Measurements from ENCODE around the gene AGTPBP1.

DNA sequence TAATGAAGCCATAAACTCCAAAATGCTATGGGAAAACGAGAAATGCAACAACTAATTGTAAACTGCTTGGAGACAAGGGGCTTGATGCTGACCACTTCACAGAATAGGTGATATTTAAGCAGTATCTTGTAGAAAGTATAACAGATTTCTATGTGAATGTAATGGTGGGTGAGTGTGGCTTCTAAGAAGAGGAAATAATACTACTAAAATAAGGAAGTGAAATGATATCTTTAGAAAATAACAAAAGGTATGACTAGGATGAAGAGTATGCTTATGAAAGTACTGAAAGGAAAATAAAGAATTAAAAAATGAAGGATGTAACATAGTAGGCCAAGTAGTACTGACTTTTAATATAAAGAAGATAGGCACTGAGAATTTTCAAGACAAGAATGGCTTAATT, 94.2 kb downstream of the AGTPBP1 start:
- TF ChIP-seq, protein P1, sequence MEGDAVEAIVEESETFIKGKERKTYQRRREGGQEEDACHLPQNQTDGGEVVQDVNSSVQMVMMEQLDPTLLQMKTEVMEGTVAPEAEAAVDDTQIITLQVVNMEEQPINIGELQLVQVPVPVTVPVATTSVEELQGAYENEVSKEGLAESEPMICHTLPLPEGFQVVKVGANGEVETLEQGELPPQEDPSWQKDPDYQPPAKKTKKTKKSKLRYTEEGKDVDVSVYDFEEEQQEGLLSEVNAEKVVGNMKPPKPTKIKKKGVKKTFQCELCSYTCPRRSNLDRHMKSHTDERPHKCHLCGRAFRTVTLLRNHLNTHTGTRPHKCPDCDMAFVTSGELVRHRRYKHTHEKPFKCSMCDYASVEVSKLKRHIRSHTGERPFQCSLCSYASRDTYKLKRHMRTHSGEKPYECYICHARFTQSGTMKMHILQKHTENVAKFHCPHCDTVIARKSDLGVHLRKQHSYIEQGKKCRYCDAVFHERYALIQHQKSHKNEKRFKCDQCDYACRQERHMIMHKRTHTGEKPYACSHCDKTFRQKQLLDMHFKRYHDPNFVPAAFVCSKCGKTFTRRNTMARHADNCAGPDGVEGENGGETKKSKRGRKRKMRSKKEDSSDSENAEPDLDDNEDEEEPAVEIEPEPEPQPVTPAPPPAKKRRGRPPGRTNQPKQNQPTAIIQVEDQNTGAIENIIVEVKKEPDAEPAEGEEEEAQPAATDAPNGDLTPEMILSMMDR (IDR thresholded peaks at IDR 0.05): no peak
- no peak for TF ChIP-seq JUN (CRISPR knock-in tag; IDR thresholded peaks at IDR 0.05)
- no peak for TF ChIP-seq ZNF423 (CRISPR knock-in tag; IDR thresholded peaks at IDR 0.05)
- TF ChIP-seq, protein P2, sequence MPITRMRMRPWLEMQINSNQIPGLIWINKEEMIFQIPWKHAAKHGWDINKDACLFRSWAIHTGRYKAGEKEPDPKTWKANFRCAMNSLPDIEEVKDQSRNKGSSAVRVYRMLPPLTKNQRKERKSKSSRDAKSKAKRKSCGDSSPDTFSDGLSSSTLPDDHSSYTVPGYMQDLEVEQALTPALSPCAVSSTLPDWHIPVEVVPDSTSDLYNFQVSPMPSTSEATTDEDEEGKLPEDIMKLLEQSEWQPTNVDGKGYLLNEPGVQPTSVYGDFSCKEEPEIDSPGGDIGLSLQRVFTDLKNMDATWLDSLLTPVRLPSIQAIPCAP (CRISPR knock-in tag; IDR thresholded peaks at IDR 0.05): no peak
- no peak for TF ChIP-seq ZNF396 (CRISPR knock-in tag; IDR thresholded peaks at IDR 0.05; ENCODE audit: borderline replicate concordance)
- TF ChIP-seq, protein P3, sequence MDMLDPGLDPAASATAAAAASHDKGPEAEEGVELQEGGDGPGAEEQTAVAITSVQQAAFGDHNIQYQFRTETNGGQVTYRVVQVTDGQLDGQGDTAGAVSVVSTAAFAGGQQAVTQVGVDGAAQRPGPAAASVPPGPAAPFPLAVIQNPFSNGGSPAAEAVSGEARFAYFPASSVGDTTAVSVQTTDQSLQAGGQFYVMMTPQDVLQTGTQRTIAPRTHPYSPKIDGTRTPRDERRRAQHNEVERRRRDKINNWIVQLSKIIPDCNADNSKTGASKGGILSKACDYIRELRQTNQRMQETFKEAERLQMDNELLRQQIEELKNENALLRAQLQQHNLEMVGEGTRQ (CRISPR knock-in tag; IDR thresholded peaks at IDR 0.05): no peak
- TF ChIP-seq, protein P4, sequence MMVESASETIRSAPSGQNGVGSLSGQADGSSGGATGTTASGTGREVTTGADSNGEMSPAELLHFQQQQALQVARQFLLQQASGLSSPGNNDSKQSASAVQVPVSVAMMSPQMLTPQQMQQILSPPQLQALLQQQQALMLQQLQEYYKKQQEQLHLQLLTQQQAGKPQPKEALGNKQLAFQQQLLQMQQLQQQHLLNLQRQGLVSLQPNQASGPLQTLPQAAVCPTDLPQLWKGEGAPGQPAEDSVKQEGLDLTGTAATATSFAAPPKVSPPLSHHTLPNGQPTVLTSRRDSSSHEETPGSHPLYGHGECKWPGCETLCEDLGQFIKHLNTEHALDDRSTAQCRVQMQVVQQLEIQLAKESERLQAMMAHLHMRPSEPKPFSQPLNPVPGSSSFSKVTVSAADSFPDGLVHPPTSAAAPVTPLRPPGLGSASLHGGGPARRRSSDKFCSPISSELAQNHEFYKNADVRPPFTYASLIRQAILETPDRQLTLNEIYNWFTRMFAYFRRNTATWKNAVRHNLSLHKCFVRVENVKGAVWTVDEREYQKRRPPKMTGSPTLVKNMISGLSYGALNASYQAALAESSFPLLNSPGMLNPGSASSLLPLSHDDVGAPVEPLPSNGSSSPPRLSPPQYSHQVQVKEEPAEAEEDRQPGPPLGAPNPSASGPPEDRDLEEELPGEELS (CRISPR knock-in tag; IDR thresholded peaks at IDR 0.05): no peak
- TF ChIP-seq TEAD4 (CRISPR knock-in tag; IDR thresholded peaks at IDR 0.05): no peak
- TF ChIP-seq SOX15 (CRISPR knock-in tag; IDR thresholded peaks at IDR 0.05): no peak
